LNCAP (cell line): ENCODE data around the gene SCRT2.

Experiments used
- CTCF ChIP-seq: fragments of 450-650 bp; IDR thresholded peaks from 2 replicates; pipeline ENCODE4 v1.5.1; 2017; ENCODE audit warnings: mild to moderate bottlenecking

The SCRT2 gene

DNA sequence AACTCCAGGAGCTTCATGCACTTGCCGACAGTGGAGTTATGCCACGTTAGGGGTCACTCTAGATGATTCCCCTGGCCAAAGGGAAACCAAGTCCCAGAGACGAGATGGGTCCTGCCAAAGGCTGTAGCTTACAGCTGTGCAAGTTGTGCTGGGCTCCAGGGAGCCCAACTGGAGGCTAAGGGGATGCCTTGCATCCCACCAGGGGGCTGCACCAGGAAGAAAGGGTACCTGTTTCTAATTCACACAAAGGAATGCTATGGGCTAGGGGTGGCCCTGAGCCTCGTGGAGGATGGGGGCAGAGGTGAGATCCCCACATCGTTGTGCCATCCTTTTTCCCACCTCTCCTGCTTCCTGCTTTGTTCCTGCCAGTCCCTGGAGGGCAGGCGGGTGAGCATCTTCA is 23.7 kb upstream of the SCRT2 start:
- TF ChIP-seq CTCF: no peak

DNA sequence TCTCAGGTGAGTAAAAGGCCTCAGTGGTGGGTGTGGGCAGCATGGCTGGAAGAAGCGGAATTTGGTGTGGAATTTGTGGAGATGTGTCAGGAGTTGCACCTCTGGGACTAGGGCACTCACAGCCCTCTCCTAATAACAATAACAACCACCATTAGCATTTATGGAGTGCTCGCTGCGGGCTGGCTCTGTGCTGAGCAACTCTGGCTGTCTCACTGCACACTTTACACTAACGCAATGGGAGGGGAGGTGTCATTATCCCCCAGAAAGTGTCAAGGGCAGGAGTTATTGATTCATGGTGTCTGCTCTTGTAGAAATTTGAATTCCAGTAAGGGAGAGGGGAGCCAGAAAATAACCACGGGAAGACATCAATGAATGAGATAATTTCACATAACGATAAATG is 22.7 kb upstream of the SCRT2 start:
- no peak for TF ChIP-seq CTCF

DNA sequence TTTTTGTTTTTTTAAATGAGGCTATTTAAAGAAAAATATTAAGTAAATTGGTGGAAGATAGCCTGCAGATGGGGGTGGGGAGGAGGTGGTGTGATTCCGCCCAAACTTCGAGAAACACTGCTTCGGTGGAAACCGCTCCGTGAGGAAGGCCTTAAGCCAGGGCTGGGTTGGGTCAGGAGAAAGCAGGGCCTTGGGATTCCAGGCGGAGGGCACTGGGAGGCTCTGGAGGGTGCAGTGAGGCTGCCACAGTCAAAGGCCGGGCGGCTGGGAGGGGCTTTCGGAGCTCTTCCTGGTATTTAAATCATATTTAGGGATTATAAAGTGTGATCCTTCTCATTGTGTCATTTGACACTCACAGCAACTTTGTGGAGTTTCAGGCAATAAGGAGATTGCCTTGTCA is 22.2 kb upstream of the SCRT2 start:
- TF ChIP-seq CTCF: no peak

GRCh38 chr20:695165-695866 is 19.7 kb upstream of the SCRT2 start:
- TF ChIP-seq CTCF: no peak

DNA sequence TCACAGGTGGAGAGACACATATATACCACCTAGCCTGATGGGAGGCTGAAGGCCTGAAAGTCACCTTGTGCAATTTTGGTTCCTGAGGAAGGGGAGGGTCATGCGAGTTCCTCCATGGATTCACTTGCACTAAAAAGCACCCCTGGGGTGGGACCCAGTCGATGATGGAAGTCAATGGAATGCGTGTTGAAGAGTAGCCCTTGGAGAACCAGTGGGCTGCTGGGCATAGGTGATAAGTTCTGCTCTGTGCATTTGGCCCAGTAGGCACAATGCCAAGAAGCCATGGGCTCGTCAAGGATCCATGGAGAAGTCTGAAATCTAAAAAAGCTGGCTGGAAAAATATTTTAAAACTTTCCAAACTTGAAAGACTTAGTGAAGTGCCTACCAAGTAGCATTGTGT is 18.9 kb upstream of the SCRT2 start:
- TF ChIP-seq CTCF: no peak

GRCh38 chr20:692044-692443 is 16.4 kb upstream of the SCRT2 start:
- no peak for TF ChIP-seq CTCF

DNA sequence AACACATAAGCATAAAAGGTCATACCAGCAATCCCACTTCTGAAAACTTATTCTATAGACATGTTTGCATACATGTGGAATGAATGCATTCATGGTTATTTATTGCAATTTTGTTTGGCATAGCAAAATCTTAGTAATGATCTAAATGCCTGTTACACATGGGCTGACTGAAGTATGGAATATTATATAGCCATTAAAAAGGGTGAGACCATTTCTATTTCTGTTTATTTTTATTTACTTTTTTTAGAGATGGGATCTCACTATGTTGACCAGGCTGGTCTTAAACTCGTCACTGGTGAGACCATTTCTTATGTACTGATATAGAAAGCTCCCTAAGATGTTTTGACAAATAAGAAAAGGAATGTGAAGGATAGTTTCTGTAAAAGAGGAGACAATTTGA is 14.3 kb upstream of the SCRT2 start:
- no peak for TF ChIP-seq CTCF

- TF ChIP-seq CTCF: no peak
These were observed 13.7 kb upstream of the SCRT2 start for GRCh38 chr20:689348-689747.
